ENCODE data around the gene ZNF827.

ZNF827 gene

GRCh38 chr4:145851511-145852201 lies 87.0 kb downstream of the ZNF827 start:
- TF ChIP-seq, protein P1, sequence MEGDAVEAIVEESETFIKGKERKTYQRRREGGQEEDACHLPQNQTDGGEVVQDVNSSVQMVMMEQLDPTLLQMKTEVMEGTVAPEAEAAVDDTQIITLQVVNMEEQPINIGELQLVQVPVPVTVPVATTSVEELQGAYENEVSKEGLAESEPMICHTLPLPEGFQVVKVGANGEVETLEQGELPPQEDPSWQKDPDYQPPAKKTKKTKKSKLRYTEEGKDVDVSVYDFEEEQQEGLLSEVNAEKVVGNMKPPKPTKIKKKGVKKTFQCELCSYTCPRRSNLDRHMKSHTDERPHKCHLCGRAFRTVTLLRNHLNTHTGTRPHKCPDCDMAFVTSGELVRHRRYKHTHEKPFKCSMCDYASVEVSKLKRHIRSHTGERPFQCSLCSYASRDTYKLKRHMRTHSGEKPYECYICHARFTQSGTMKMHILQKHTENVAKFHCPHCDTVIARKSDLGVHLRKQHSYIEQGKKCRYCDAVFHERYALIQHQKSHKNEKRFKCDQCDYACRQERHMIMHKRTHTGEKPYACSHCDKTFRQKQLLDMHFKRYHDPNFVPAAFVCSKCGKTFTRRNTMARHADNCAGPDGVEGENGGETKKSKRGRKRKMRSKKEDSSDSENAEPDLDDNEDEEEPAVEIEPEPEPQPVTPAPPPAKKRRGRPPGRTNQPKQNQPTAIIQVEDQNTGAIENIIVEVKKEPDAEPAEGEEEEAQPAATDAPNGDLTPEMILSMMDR (IDR thresholded peaks at IDR 0.05; ENCODE audit: extremely low read depth, insufficient read depth, missing control alignments) = no peak
- DNase-seq (ENCODE audit: low spot score) = no peak
- in situ Hi-C loops (cut with MboI; ENCODE audit: low pct_unique_long_range_greater_than_20kb, low sequenced_read_pairs, unreplicated experiment) = no loop called here

DNA sequence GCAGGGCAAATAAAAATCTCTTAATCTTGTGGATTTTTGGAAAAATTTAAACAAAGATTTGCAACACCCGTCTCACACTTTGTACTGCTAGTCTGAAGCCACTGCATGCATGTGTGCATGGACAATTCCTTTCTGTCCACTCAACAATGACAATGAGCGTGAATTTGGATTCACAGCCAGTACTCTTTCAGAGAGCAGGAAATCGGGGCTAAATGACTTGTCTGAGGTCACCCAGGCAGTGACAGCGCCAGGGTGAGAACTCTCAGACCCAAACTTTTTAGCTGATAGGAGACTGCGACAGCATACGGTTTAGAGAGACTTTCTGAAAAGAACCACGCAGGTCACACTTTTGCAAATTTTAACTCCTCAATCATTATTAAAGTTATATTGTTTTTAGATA lies 90.9 kb downstream of the ZNF827 start:
- no peak for DNase-seq (ENCODE audit: low spot score)
- TF ChIP-seq, protein P1 (IDR thresholded peaks at IDR 0.05; ENCODE audit: extremely low read depth, insufficient read depth, missing control alignments) = no peak
- in situ Hi-C loops (cut with MboI; ENCODE audit: low pct_unique_long_range_greater_than_20kb, low sequenced_read_pairs, unreplicated experiment) = no loop called here

GRCh38 chr4:145845118-145845517 lies 93.5 kb downstream of the ZNF827 start:
- TF ChIP-seq, protein P1 (IDR thresholded peaks at IDR 0.05; ENCODE audit: extremely low read depth, insufficient read depth, missing control alignments) = no peak
- DNase-seq (ENCODE audit: low spot score) = no peak
- in situ Hi-C loops (cut with MboI; ENCODE audit: low pct_unique_long_range_greater_than_20kb, low sequenced_read_pairs, unreplicated experiment) = no loop called here

- in situ Hi-C loops (cut with MboI; ENCODE audit: low pct_unique_long_range_greater_than_20kb, low sequenced_read_pairs, unreplicated experiment) = no loop called here
- no peak for DNase-seq (ENCODE audit: low spot score)
- TF ChIP-seq, protein P1 (IDR thresholded peaks at IDR 0.05; ENCODE audit: extremely low read depth, insufficient read depth, missing control alignments) = no peak
Measured at GRCh38 chr4:145843639-145844038, 95.0 kb downstream of the ZNF827 start.

DNA sequence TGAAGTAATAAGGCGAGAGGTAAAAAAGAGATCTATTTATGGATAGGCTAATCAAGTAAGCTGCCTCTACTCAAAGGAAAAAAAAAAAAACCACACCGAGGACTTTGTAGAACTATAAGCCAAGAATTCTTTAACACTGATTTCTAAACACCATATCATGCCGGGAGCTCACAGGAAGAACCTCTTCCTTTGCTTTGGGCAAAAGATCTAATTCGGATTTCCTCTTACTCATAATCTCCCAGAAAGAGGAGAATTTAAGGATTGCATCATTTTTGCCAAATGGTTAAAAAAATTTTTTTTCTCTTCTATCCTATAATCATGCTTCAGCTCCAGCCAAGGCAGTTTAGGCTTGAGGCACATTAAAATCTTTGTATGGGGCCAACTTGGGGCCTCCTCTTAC lies 95.5 kb downstream of the ZNF827 start:
- in situ Hi-C loops (cut with MboI; ENCODE audit: low pct_unique_long_range_greater_than_20kb, low sequenced_read_pairs, unreplicated experiment) = no loop called here
- no peak for DNase-seq (ENCODE audit: low spot score)
- TF ChIP-seq, protein P1 (IDR thresholded peaks at IDR 0.05; ENCODE audit: extremely low read depth, insufficient read depth, missing control alignments) = no peak

DNA sequence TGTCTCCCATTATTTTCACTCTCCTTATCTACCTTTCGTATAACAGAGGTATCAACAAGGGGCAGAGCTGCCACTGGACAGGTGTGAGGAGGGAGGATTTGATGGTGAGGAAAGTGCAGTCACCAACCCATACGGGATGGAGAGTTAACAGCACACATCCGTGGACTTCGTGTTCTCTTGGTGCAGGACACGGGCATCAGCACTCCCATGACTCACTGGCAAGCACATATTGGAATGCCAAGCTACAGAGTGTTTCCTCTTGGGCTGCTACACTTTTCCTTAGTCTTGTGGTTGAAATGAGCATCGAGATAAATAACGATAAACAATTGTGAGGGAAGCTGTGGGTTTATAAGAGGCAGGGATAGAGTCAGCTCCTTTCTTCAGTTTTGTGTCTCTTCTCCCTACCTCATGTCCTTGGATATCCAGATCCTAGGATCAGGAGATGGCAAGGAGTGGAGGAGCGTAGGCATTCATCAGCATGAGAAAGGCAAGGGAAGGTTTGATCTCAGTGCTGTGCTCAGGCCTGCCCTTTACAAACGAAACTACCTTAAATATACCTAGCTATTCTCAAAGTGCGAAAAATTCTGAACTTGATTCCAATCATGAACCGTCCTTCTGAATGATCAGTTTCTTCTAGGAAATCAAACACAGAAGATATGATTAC lies 96.3 kb downstream of the ZNF827 start:
- in situ Hi-C loops (cut with MboI; ENCODE audit: low pct_unique_long_range_greater_than_20kb, low sequenced_read_pairs, unreplicated experiment) = no loop called here
- no peak for DNase-seq (ENCODE audit: low spot score)
- TF ChIP-seq, protein P1 (IDR thresholded peaks at IDR 0.05; ENCODE audit: extremely low read depth, insufficient read depth, missing control alignments) = no peak
